ENCODE data around the gene CIP2A. TPM values are rescaled to one million over a fixed set of nuclear protein-coding genes. Genes with fewer than 3 reads are reported as not detected.
A peak's percentile ranks its signal among the peaks of the same experiment; 100 is the strongest.

CIP2A gene
- total RNA-seq, 3 donors from 2014 or later: 2.8 to 6.8 (median 4.5) TPM

GRCh38 chr3:108552267-108553159 lies 36.7 kb downstream of the CIP2A start:
- Histone ChIP-seq H3K9me3 (no peaks in the 10 kb centered on the region), H3K4me1 (ENCODE audit: low read depth) (no peaks in the 10 kb centered on the region), H3K36me3 (ENCODE audit: low read depth) (no peaks in the 10 kb centered on the region), H3K4me3 (no peak overlapping the region)
- peak in 1 of 3 donors; percentile 57 for DNase-seq
- TF ChIP-seq CTCF (IDR thresholded peaks at IDR 0.05): peak; percentile 13
- ATAC-seq: peak; percentile 59
- intact Hi-C loops (cut with DNase I, micrococcal nuclease): loop anchor here (5.0 to 10.0 kb wide), 2 partner anchors 58 to 60 kb away; no protein-coding TSS in a partner anchor

GRCh38 chr3:108548886-108549285 lies 40.4 kb downstream of the CIP2A start:
- H3K9me3 ChIP-seq: no peaks in the 10 kb centered on the region
- intact Hi-C loops (cut with DNase I, micrococcal nuclease): no loop called here
- H3K4me1 ChIP-seq (ENCODE audit: low read depth): no peaks in the 10 kb centered on the region

GRCh38 chr3:108548304-108548703 lies 40.9 kb downstream of the CIP2A start:
- intact Hi-C loops (cut with DNase I, micrococcal nuclease): no loop called here

More at GRCh38 chr3:108548886-108549285, 40.4 kb downstream of the CIP2A start:
- H3K36me3 ChIP-seq (ENCODE audit: low read depth): no peaks in the 10 kb centered on the region
- no peak for DNase-seq
- TF ChIP-seq CTCF (IDR thresholded peaks at IDR 0.05): no peak
- H3K4me3 ChIP-seq: no peak overlapping the region
- no peak for ATAC-seq

DNA sequence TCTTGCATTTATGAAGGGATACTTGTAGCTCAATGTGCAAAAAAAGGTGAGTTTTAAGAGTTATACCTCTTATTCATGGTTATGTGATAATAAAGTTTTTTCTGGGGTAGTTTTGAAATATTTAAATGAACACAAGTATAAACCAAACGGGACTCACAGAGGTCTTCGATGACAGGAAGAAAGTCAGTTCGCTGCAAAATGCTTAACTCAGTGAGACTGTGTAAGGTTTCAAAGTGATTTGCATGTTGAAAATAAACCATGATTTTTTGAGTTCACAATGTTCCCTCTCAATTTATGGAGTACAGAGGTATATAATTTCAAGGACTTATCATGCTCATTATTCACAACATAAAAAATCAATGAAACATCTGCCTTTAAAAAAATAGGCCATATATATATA lies 42.5 kb downstream of the CIP2A start:
- DNase-seq (no peak), ATAC-seq (no peak)
- Histone ChIP-seq H3K36me3 (ENCODE audit: low read depth) (no peaks in the 10 kb centered on the region), H3K4me3 (no peak overlapping the region), H3K4me1 (ENCODE audit: low read depth) (no peaks in the 10 kb centered on the region), H3K9me3 (no peaks in the 10 kb centered on the region)
- TF ChIP-seq CTCF (IDR thresholded peaks at IDR 0.05): no peak
- intact Hi-C loops (cut with DNase I, micrococcal nuclease): no loop called here

More at GRCh38 chr3:108548304-108548703, 40.9 kb downstream of the CIP2A start:
- no peak for TF ChIP-seq CTCF (IDR thresholded peaks at IDR 0.05)
- ATAC-seq (no peak), DNase-seq (no peak)
- H3K36me3 ChIP-seq (ENCODE audit: low read depth): no peaks in the 10 kb centered on the region
- no peaks in the 10 kb centered on the region for H3K9me3 ChIP-seq
- H3K4me1 ChIP-seq (ENCODE audit: low read depth): no peaks in the 10 kb centered on the region
- H3K4me3 ChIP-seq: no peak overlapping the region

- no peak for TF ChIP-seq CTCF (IDR thresholded peaks at IDR 0.05)
- H3K36me3 ChIP-seq (ENCODE audit: low read depth): no peaks in the 10 kb centered on the region
- H3K4me3 ChIP-seq: no peak overlapping the region
- H3K9me3 ChIP-seq: no peaks in the 10 kb centered on the region
- intact Hi-C loops (cut with DNase I, micrococcal nuclease): no loop called here
- ATAC-seq: no peak
- H3K4me1 ChIP-seq (ENCODE audit: low read depth): no peaks in the 10 kb centered on the region
- no peak for DNase-seq
Measured at GRCh38 chr3:108546247-108546646, 43.0 kb downstream of the CIP2A start.
